ENCODE results near the gene DOK3.
A peak's percentile ranks its signal among the peaks of the same experiment; 100 is the strongest.

The DOK3 gene

GRCh38 chr5:177512736-177513380 is 3.2 kb upstream of the DOK3 start:
- no peak for DNase-seq (ENCODE audit: low read depth, low spot score)

- DNase-seq (ENCODE audit: low read depth, low spot score) = no peak
These were observed 2.4 kb upstream of the DOK3 start for GRCh38 chr5:177511796-177512675.

- no peak for DNase-seq (ENCODE audit: low read depth, low spot score)
These were observed 1.6 kb upstream of the DOK3 start for GRCh38 chr5:177511181-177511580.

GRCh38 chr5:177510567-177511053 is 984 bp upstream of the DOK3 start:
- no peak for DNase-seq (ENCODE audit: low read depth, low spot score)

GRCh38 chr5:177509991-177510566 is 453 bp upstream of the DOK3 start:
- DNase-seq (ENCODE audit: low read depth, low spot score) = no peak

- DNase-seq (ENCODE audit: low read depth, low spot score) = no peak
These were observed 789 bp downstream of the DOK3 start for GRCh38 chr5:177508837-177509236.

GRCh38 chr5:177508221-177508611 is 1.4 kb downstream of the DOK3 start:
- no peak for DNase-seq (ENCODE audit: low read depth, low spot score)

GRCh38 chr5:177507596-177508220 is 1.9 kb downstream of the DOK3 start:
- DNase-seq (ENCODE audit: low read depth, low spot score) = no peak

GRCh38 chr5:177507165-177507564 is 2.5 kb downstream of the DOK3 start:
- DNase-seq (ENCODE audit: low read depth, low spot score) = no peak

- DNase-seq (ENCODE audit: low read depth, low spot score) = no peak
These were observed 4.6 kb downstream of the DOK3 start for GRCh38 chr5:177505075-177505474.

- no peak for DNase-seq (ENCODE audit: low read depth, low spot score)
These were observed 5.3 kb downstream of the DOK3 start for GRCh38 chr5:177504086-177505056.

- no peak for DNase-seq (ENCODE audit: low read depth, low spot score)
These were observed 6.1 kb downstream of the DOK3 start for GRCh38 chr5:177503351-177504085.

- DNase-seq (ENCODE audit: low read depth, low spot score) = no peak
These were observed 6.7 kb downstream of the DOK3 start for GRCh38 chr5:177502886-177503285.

- DNase-seq (ENCODE audit: low read depth, low spot score) = no peak
These were observed 7.5 kb downstream of the DOK3 start for GRCh38 chr5:177501874-177502678.

- DNase-seq (ENCODE audit: low read depth, low spot score) = peak; percentile 74
These were observed 8.7 kb downstream of the DOK3 start for GRCh38 chr5:177500685-177501522.

- DNase-seq (ENCODE audit: low read depth, low spot score) = no peak
These were observed 9.8 kb downstream of the DOK3 start for GRCh38 chr5:177499842-177500241.

- DNase-seq (ENCODE audit: low read depth, low spot score) = no peak
These were observed 11.4 kb downstream of the DOK3 start for GRCh38 chr5:177498013-177498787.
